ENCODE data around the gene TNS3. TPM values are rescaled to one million over a fixed set of nuclear protein-coding genes. Genes with fewer than 3 reads are reported as not detected.
A peak's percentile ranks its signal among the peaks of the same experiment; 100 is the strongest.

TNS3 gene
- polyA plus RNA-seq, 3 donors = 5.2 to 30.3 (median 7.9) TPM

- Mint-ChIP-seq H3K27me3 (ENCODE audit: low read depth in 3 of 3) (peaks cover 0 to 3% (median 0%) of the 10 kb centered on the region in 3 donors), H3K4me3 (no peak overlapping the region), H3K36me3 (peaks cover 46 to 77% of the 10 kb centered on the region in 2 donors), H3K27ac (no peak overlapping the region), H3K9me3 (no peaks in the 10 kb centered on the region), H3K4me1 (peaks cover 14% of the 10 kb centered on the region)
- Histone ChIP-seq H3K9me3 (replicated peaks in 1 of 2; ENCODE audit: control insufficient read depth in 1 of 2, insufficient read depth in 1 of 2, low read length in 2 of 2) (no peaks in the 10 kb centered on the region), H3K79me2 (ENCODE audit: insufficient read depth, low read length) (peaks cover 96% of the 10 kb centered on the region), H3K9ac (ENCODE audit: insufficient read depth, low read length, poor library complexity, severe bottlenecking) (no peak overlapping the region), H3K4me2 (replicated peaks; ENCODE audit: extremely low read depth, low read length, poor library complexity, severe bottlenecking) (no peak overlapping the region), H3K27ac (ENCODE audit: low read depth in 1 of 2, low read length in 2 of 2) (no peak overlapping the region), H3K36me3 (replicated peaks in 1 of 2; ENCODE audit: control insufficient read depth in 1 of 2, insufficient read depth in 2 of 2, low read length in 2 of 2) (peaks cover 0 to 52% of the 10 kb centered on the region in 2 donors), H3K4me1 (ENCODE audit: control insufficient read depth in 1 of 2, insufficient read depth in 2 of 2, low read length in 2 of 2) (peaks cover 0 to 2% of the 10 kb centered on the region in 2 donors), H4K20me1 (ENCODE audit: insufficient read depth, low read length) (peaks cover 93% of the 10 kb centered on the region), H3K27me3 (ENCODE audit: control insufficient read depth in 2 of 2, insufficient read depth in 2 of 2, low read length in 2 of 2) (no peaks in the 10 kb centered on the region), H2AFZ (ENCODE audit: insufficient read depth, low read depth, low read length, poor library complexity, severe bottlenecking) (no peak overlapping the region), H3K4me3 (replicated peaks in 1 of 3; ENCODE audit: low read depth in 2 of 3, low read length in 3 of 3) (no peak overlapping the region)
- WGBS (ENCODE audit: insufficient coverage) = 94% methylated on average over 5 of the region's 6 CpGs
- DNase-seq = no peak
- intact Hi-C loops (cut with micrococcal nuclease) = no loop called here
- no peak for TF ChIP-seq CTCF (IDR thresholded peaks at IDR 0.05)
Observed at GRCh38 chr7:47549397-47549796, 32.5 kb downstream of the TNS3 start.

- peaks cover 0 to 3% (median 0%) of the 10 kb centered on the region in 3 donors for H3K27me3 Mint-ChIP-seq (ENCODE audit: low read depth in 3 of 3)
- WGBS (ENCODE audit: insufficient coverage) = 98% methylated on average over 8 of the region's 8 CpGs
- Histone ChIP-seq H2AFZ (ENCODE audit: insufficient read depth, low read depth, low read length, poor library complexity, severe bottlenecking) (no peak overlapping the region), H3K9me3 (replicated peaks in 1 of 2; ENCODE audit: control insufficient read depth in 1 of 2, insufficient read depth in 1 of 2, low read length in 2 of 2) (no peaks in the 10 kb centered on the region), H3K27me3 (ENCODE audit: control insufficient read depth in 2 of 2, insufficient read depth in 2 of 2, low read length in 2 of 2) (no peaks in the 10 kb centered on the region), H3K4me2 (replicated peaks; ENCODE audit: extremely low read depth, low read length, poor library complexity, severe bottlenecking) (no peak overlapping the region), H4K20me1 (ENCODE audit: insufficient read depth, low read length) (peaks cover 99% of the 10 kb centered on the region), H3K9ac (ENCODE audit: insufficient read depth, low read length, poor library complexity, severe bottlenecking) (no peak overlapping the region), H3K27ac (ENCODE audit: low read depth in 1 of 2, low read length in 2 of 2) (no peak overlapping the region), H3K4me1 (ENCODE audit: control insufficient read depth in 1 of 2, insufficient read depth in 2 of 2, low read length in 2 of 2) (peaks cover 0 to 5% of the 10 kb centered on the region in 2 donors), H3K36me3 (replicated peaks in 1 of 2; ENCODE audit: control insufficient read depth in 1 of 2, insufficient read depth in 2 of 2, low read length in 2 of 2) (peaks cover 2 to 52% of the 10 kb centered on the region in 2 donors), H3K4me3 (replicated peaks in 1 of 3; ENCODE audit: low read depth in 2 of 3, low read length in 3 of 3) (no peak overlapping the region), H3K79me2 (ENCODE audit: insufficient read depth, low read length) (peaks cover 98% of the 10 kb centered on the region)
- DNase-seq = no peak
- no peaks in the 10 kb centered on the region for H3K9me3 Mint-ChIP-seq
- peak overlapping the region in 5 of 7 donors; percentile 10 to 56 (median 39) for H3K27ac Mint-ChIP-seq
- intact Hi-C loops (cut with micrococcal nuclease) = no loop called here
- peaks cover 48 to 76% of the 10 kb centered on the region in 2 donors for H3K36me3 Mint-ChIP-seq
- no peak overlapping the region for H3K4me3 Mint-ChIP-seq
- peaks cover 20% of the 10 kb centered on the region for H3K4me1 Mint-ChIP-seq
- TF ChIP-seq CTCF (IDR thresholded peaks at IDR 0.05) = no peak
Observed at GRCh38 chr7:47548546-47548945, 33.4 kb downstream of the TNS3 start.

Data from CD14-positive monocyte (primary cell).